Measurements from ENCODE around the gene DSTYK. TPM values are rescaled to one million over a fixed set of nuclear protein-coding genes. Genes with fewer than 3 reads are reported as not detected.
"Not testable (repeated sequence)": the region's sequence is repeated elsewhere in the genome, so short reads cannot be mapped to it uniquely, and the experiment has no call there.

Gene DSTYK
- total RNA-seq, 2 experiments from 2014 or later = 9.7 to 10.4 TPM

- Mint-ChIP-seq H3K36me3 (ENCODE audit: low read depth) (peaks cover 44% of the 10 kb centered on the region), H3K9me3 (ENCODE audit: insufficient read depth) (no peaks in the 10 kb centered on the region), H3K27me3 (ENCODE audit: low read depth) (no peaks in the 10 kb centered on the region), H3K27ac (no peak overlapping the region), H3K4me1 (ENCODE audit: low read depth) (peaks cover 32% of the 10 kb centered on the region), H3K4me3 (peak overlapping the region; percentile 48)
- CTCF ChIA-PET = interaction anchor here (0.8 to 2.1 kb wide), 4 partner anchors 15 to 85 kb away, joined by 3 to 9 read pairs (median 5); no protein-coding TSS in a partner anchor
- DNase-seq = no peak
- POLR2A ChIA-PET = interaction anchor here (1.5 kb wide), 1 partner anchor 48 kb away, joined by 4 read pairs; the partner anchor contains the start of gene RBBP5
- ATAC-seq = no peak
Measured at GRCh38 chr1:205170532-205171269, 40.8 kb downstream of the DSTYK start.

DNA sequence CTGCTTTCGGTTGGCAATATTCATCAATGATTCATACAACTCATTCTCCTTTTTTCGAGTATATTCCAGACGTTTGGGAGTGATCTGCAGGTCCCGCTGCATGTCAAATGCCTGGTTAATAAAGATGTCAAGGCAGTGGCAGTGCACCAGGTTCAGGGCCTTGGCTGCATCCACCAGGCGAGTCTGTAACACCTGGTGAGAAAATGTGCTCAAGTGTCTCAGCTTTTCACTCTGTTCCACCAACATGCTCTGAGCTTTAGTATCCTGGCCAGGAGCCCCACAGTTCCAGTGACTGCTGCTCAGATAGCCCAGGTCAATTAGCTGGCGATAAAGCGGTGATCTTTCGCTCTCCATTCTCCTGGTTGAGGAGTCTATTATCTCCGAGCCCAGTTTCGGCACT, 42.3 kb downstream of the DSTYK start:
- DNase-seq = no peak
- ATAC-seq = no peak
- peak overlapping the region; percentile 22 for H3K27ac Mint-ChIP-seq
- no peak overlapping the region for H3K4me3 Mint-ChIP-seq
- ChIA-PET POLR2A (no interaction called here), CTCF (interaction anchor here (1.5 kb wide), 2 partner anchors 86 to 180 kb away, joined by 3 read pairs; no protein-coding TSS in a partner anchor)
- H3K36me3 Mint-ChIP-seq (ENCODE audit: low read depth) = peaks cover 49% of the 10 kb centered on the region
- peaks cover 32% of the 10 kb centered on the region for H3K4me1 Mint-ChIP-seq (ENCODE audit: low read depth)
- H3K9me3 Mint-ChIP-seq (ENCODE audit: insufficient read depth) = no peaks in the 10 kb centered on the region
- H3K27me3 Mint-ChIP-seq (ENCODE audit: low read depth) = no peaks in the 10 kb centered on the region

DNA sequence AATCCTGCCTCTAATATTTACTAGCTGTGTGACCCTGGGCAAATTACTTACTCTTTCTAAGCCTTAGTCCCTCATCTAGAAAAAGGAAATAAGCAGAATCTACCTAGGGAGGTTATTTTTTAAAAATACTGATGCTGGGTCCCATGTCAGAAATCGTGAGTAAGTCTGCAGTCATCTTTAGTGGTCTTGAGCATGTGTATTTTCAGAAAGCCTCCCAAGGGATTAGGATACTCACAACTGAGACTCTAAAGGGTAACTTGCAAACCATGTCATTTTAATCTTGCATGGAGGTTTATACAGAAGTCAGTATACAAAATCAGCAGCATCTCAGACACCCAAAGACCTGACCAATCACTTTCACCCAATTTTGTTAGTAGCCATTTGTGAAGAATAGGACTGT, 43.2 kb downstream of the DSTYK start:
- no peak overlapping the region for H3K4me3 Mint-ChIP-seq
- peaks cover 38% of the 10 kb centered on the region for H3K4me1 Mint-ChIP-seq (ENCODE audit: low read depth)
- no peaks in the 10 kb centered on the region for H3K9me3 Mint-ChIP-seq (ENCODE audit: insufficient read depth)
- DNase-seq (no peak), ATAC-seq (no peak)
- H3K27ac Mint-ChIP-seq = no peak overlapping the region
- ChIA-PET POLR2A (no interaction called here), CTCF (interaction anchor here (1.3 to 1.5 kb wide), 2 partner anchors 11 to 179 kb away, joined by 3 read pairs; no protein-coding TSS in a partner anchor)
- H3K36me3 Mint-ChIP-seq (ENCODE audit: low read depth) = peaks cover 57% of the 10 kb centered on the region
- no peaks in the 10 kb centered on the region for H3K27me3 Mint-ChIP-seq (ENCODE audit: low read depth)

DNA sequence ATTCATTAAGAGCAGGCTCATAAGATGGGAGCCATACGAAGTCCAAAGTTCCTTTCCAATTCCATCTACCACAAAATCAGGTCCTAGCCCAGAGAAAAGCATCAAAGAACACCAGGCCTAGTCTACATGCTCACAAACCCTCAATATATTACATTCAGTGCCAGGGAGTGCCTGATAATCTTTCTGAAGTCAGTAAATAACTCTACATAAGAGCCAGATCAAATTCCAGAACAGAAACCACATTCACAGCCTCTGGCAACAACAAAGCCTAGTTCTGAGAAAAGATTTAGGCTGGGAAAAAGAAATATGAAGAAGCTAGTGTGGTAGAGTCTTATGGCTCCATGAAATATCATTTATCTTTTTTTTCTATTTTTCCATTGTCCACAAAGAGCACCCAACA, 49.2 kb downstream of the DSTYK start:
- no peak overlapping the region for H3K4me3 Mint-ChIP-seq
- ChIA-PET CTCF (interaction anchor here (0.9 kb wide), 1 partner anchor 94 kb away, joined by 3 read pairs; no protein-coding TSS in a partner anchor), POLR2A (no interaction called here)
- H3K36me3 Mint-ChIP-seq (ENCODE audit: low read depth) = peaks cover 68% of the 10 kb centered on the region
- no peaks in the 10 kb centered on the region for H3K27me3 Mint-ChIP-seq (ENCODE audit: low read depth)
- ATAC-seq (no peak), DNase-seq (no peak)
- H3K9me3 Mint-ChIP-seq (ENCODE audit: insufficient read depth) = no peaks in the 10 kb centered on the region
- H3K4me1 Mint-ChIP-seq (ENCODE audit: low read depth) = peaks cover 14% of the 10 kb centered on the region
- H3K27ac Mint-ChIP-seq = no peak overlapping the region

DNA sequence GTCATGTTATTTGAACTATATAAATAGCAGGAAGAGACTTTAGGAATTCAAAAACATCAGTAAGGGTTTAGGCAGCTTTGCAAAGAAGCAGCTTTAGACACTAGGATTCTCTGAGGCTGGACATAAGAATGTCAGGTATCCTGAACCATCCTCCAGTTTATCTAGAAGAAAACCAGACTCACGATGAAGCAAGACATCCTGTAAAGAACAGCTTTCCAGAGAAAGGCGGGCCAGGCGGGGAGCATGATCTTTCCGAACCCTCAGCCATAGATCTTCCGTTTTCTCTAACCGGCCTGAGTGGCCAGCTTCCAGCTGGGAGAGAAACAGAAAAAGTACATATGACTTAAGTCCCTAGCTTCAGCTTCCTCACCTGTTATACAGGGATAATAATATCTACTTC, 50.4 kb downstream of the DSTYK start:
- H3K27ac Mint-ChIP-seq = peak overlapping the region; percentile 33

DNA sequence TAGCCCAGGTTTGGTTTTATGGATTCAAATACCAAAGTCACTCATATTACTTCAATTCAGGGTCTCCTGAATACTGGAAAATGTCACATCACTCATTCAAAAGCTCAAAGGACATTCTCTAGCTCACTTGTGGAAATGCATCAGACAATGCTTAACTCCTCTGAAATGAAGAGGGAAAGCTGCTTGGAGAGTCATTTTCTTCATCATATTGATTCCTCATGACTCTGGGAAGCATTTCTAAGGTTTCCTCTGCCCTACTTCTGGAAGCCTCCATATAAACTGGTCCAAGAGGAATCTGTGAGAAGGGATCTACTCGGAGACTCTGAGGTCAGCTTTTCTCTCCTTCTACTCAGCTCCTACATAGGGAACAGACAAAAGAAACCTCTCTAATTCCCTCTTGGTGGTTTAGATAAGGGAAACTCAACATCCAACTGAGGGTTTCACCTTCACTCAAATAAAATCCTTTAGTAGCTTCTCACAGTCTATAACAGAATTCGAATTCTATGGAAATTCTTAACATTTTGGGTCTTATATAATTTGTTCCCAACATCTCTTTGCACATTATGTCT, 53.4 kb downstream of the DSTYK start:
- Mint-ChIP-seq H3K4me1 (ENCODE audit: low read depth) (peaks cover 8% of the 10 kb centered on the region), H3K4me3 (no peak overlapping the region), H3K27me3 (ENCODE audit: low read depth) (no peaks in the 10 kb centered on the region), H3K27ac (no peak overlapping the region), H3K36me3 (ENCODE audit: low read depth) (peaks cover 86% of the 10 kb centered on the region), H3K9me3 (ENCODE audit: insufficient read depth) (peaks cover 4% of the 10 kb centered on the region)
- POLR2A ChIA-PET = no interaction called here
- ATAC-seq (no peak), DNase-seq (no peak)
- CTCF ChIA-PET = interaction anchor here (0.5 to 1.6 kb wide), 8 partner anchors 9 to 98 kb away, joined by 3 to 10 read pairs (median 3); no protein-coding TSS in a partner anchor

More for the DNA sequence above, 50.4 kb downstream of the DSTYK start:
- CTCF ChIA-PET = interaction anchor here (0.7 to 0.8 kb wide), 2 partner anchors 16 to 19 kb away, joined by 3 read pairs; no protein-coding TSS in a partner anchor
- H3K4me3 Mint-ChIP-seq = no peak overlapping the region
- H3K4me1 Mint-ChIP-seq (ENCODE audit: low read depth) = peaks cover 14% of the 10 kb centered on the region
- POLR2A ChIA-PET = interaction anchor here (0.6 to 1.1 kb wide), 2 partner anchors 10 to 50 kb away, joined by 3 to 4 read pairs; no protein-coding TSS in a partner anchor
- H3K27me3 Mint-ChIP-seq (ENCODE audit: low read depth) = no peaks in the 10 kb centered on the region
- no peak for ATAC-seq
- no peak for DNase-seq
- peaks cover 4% of the 10 kb centered on the region for H3K9me3 Mint-ChIP-seq (ENCODE audit: insufficient read depth)
- peaks cover 77% of the 10 kb centered on the region for H3K36me3 Mint-ChIP-seq (ENCODE audit: low read depth)

DNA sequence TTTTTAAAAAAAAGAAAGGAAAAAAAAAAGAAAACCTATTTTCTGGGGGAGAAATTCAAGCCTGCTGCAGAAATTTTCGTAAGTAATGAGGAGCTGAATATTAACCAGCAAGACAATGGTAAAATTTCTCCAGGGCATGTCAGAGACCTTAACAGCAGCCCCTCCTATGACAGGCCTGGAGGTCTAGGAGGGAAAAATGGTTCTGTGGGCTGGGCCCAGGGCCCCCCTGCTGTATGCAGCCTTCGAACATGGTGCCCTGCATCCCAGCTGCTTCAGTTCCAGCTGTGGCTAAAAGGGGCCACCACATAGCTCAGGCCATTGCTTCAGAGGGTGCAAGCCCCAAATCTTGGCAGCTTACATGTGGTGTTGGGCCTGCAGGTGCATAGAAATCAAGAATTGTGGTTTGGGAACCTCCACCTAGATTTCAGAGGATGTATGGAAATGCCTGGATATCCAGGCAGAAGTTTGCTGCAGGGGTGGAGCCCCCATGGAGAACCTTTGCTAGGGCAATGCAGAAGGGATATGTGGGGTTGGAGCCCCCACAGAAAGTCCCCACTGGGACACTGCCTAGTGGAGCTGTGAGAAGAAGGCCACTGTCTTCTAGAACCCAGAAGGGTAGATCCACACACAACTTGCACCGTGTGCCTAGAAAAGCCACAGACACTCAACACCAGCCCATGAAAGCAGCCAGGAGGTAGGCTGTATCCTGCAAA, 55.7 kb downstream of the DSTYK start:
- CTCF ChIA-PET = interaction anchor here (2.4 kb wide), 1 partner anchor 14 kb away, joined by 11 read pairs; no protein-coding TSS in a partner anchor
- H3K27me3 Mint-ChIP-seq (ENCODE audit: low read depth); ATAC-seq; POLR2A ChIA-PET; H3K9me3 Mint-ChIP-seq (ENCODE audit: insufficient read depth); H3K4me3 Mint-ChIP-seq; H3K27ac Mint-ChIP-seq; DNase-seq; H3K4me1 Mint-ChIP-seq (ENCODE audit: low read depth): not testable (repeated sequence)
- peaks cover 72% of the 10 kb centered on the region for H3K36me3 Mint-ChIP-seq (ENCODE audit: low read depth)

GRCh38 chr1:205152505-205152904, 59.0 kb downstream of the DSTYK start:
- no peak for ATAC-seq
- Mint-ChIP-seq H3K4me1 (ENCODE audit: low read depth) (no peaks in the 10 kb centered on the region), H3K9me3 (ENCODE audit: insufficient read depth) (peaks cover 4% of the 10 kb centered on the region), H3K4me3 (no peak overlapping the region), H3K27me3 (ENCODE audit: low read depth) (no peaks in the 10 kb centered on the region), H3K27ac (no peak overlapping the region), H3K36me3 (ENCODE audit: low read depth) (peaks cover 47% of the 10 kb centered on the region)
- no peak for DNase-seq
- ChIA-PET POLR2A (no interaction called here), CTCF (interaction anchor here (0.7 to 1.0 kb wide), 2 partner anchors 11 to 75 kb away, joined by 3 read pairs; partner anchors contain the start of gene TMCC2)

DNA sequence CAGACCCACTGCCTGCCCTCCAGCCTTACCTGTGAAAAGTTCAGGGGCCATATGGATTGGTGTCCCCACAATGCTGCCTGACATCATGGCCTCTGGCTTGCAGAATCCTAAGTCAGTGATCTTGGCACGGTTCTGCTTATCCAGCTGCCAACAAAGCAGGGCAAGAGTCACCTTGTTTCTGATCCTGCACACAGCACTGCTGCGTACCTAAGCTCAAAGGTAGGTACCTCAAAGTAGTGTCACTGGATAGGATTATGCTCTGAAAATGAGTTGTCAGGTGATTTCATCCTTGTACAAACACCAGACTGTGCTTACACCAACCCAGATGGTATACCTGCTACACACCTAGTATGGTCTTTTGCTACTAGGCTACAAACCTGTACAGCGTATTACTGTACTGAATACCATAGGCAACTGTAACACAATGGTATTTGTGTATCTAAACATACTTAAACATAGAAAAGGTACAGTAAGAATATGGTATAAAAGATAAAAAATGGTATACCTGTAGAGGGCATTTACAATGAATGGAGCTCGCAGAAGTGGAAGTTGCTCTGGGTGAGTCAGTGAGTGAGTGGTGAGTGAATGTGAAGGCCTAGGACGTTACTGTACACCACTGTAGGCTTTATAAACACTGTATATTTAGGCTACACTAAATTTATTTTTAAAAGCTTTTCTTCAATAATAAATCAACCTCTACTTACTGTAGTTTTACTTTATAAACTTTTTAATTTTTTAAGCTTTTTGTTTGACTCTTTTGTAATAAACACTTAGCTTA, 60.7 kb downstream of the DSTYK start:
- Mint-ChIP-seq H3K9me3 (ENCODE audit: insufficient read depth) (no peaks in the 10 kb centered on the region), H3K36me3 (ENCODE audit: low read depth) (peaks cover 36% of the 10 kb centered on the region), H3K27ac (no peak overlapping the region), H3K4me3 (no peak overlapping the region), H3K27me3 (ENCODE audit: low read depth) (no peaks in the 10 kb centered on the region), H3K4me1 (ENCODE audit: low read depth) (no peaks in the 10 kb centered on the region)
- POLR2A ChIA-PET = interaction anchor here (0.6 to 1.0 kb wide), 2 partner anchors 10 to 406 kb away, joined by 3 read pairs; no protein-coding TSS in a partner anchor
- ATAC-seq (no peak), DNase-seq (no peak)
- CTCF ChIA-PET = interaction anchor here (0.8 to 2.9 kb wide), 7 partner anchors 9 to 209 kb away, joined by 3 to 24 read pairs (median 4); partner anchors contain the start of gene RBBP5

- Mint-ChIP-seq H3K4me1 (ENCODE audit: low read depth) (no peaks in the 10 kb centered on the region), H3K9me3 (ENCODE audit: insufficient read depth) (no peaks in the 10 kb centered on the region), H3K27ac (no peak overlapping the region), H3K36me3 (ENCODE audit: low read depth) (peaks cover 17% of the 10 kb centered on the region), H3K4me3 (no peak overlapping the region), H3K27me3 (ENCODE audit: low read depth) (no peaks in the 10 kb centered on the region)
- DNase-seq (no peak), ATAC-seq (no peak)
- ChIA-PET POLR2A (no interaction called here), CTCF (interaction anchor here (1.1 kb wide), 2 partner anchors 25 to 86 kb away, joined by 3 read pairs; partner anchors contain the start of gene RBBP5)
Measured at GRCh38 chr1:205147191-205147835, 64.2 kb downstream of the DSTYK start.
